Tibial artery (tissue), 4 donors: ENCODE data around the gene SOCS2.

Experiments used
- DNase-seq, 2 donors: peaks; one replicate each; pipeline ENCODE4 v3.0.0-alpha.2; 2019
- H3K27ac ChIP-seq, 2 donors: fragments of 200-600 bp; sonication (generic) in 1 of 2; 1 replicate in 1 of 2; 2 replicates in 1 of 2; pipeline ENCODE4 v1.5.1; 2018 to 2019; ENCODE audit warnings: mild to moderate bottlenecking in 1 of 2
- H3K27me3 ChIP-seq, 2 donors: fragments of 200-600 bp; sonication (generic) in 1 of 2; one replicate each; pipeline versions ENCODE4 v1.5.1 to v1.6.0; 2016 to 2019
- H3K36me3 ChIP-seq, 3 donors: fragments of 200-600 bp; sonication (generic) in 2 of 3; one replicate each; pipeline ENCODE4 v1.5.1; 2016 to 2019; ENCODE audit warnings: mild to moderate bottlenecking in 2 of 3
- H3K4me1 ChIP-seq, 4 donors: fragments of 200-600 bp; sonication (generic) in 2 of 4; 1 replicate in 3 of 4; 2 replicates in 1 of 4; pipeline ENCODE4 v1.5.1; 2016 to 2019
- H3K4me3 ChIP-seq, 2 donors: fragments of 200-600 bp; sonication (generic) in 1 of 2; 1 replicate in 1 of 2; 2 replicates in 1 of 2; pipeline ENCODE4 v1.5.1; 2018 to 2019; ENCODE audit warnings: mild to moderate bottlenecking in 2 of 2
- H3K9me3 ChIP-seq, 3 donors: fragments of 200-600 bp; sonication (generic) in 1 of 3; one replicate each; pipeline ENCODE4 v1.5.1; 2016 to 2019
- intact Hi-C: fragments of 100-400 bp; cut with DNase I; formaldehyde crosslinking; loops from one replicate; pipeline ENCODE4 v1.15.0; 2023; ENCODE audit warnings: low total_unique reads
- TF ChIP-seq, protein P1 (sequence below), 2 experiments: fragments of 200-600 bp in 1 of 2; fragments of 450-650 bp in 1 of 2; IDR thresholded peaks; one replicate each; pipeline ENCODE4 v1.5.1; 2017 to 2019; ENCODE audit warnings: antibody characterized with exemption in 2 of 2, mild to moderate bottlenecking in 1 of 2, moderate library complexity in 1 of 2

Gene SOCS2

DNA sequence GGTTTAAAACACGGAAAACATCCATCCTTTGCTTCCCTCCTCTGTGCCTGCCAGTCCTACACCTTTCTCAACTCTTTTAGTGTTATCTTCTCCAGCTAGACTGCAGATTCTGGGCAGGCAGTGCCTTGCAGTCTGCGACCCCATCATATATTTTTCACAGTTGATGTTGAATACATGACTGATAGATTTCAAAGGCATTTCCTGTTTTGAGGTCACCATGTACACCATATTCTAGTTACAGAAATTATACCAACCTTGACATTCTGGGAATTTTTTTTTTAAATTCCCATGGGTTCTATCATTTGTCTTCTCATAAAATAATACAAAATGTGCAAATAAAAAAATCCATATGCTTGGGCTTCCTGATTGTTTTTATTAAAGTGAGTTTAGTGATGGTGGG is 16.6 kb downstream of the SOCS2 start:
- Histone ChIP-seq H3K4me1 (peaks cover 0 to 11% (median 3%) of the 10 kb centered on the region in 4 donors), H3K36me3 (no peaks in the 10 kb centered on the region), H3K4me3 (no peak overlapping the region), H3K27ac (no peak overlapping the region), H3K9me3 (no peaks in the 10 kb centered on the region), H3K27me3 (peaks cover 0 to 13% of the 10 kb centered on the region in 2 donors)
- TF ChIP-seq, protein P1, sequence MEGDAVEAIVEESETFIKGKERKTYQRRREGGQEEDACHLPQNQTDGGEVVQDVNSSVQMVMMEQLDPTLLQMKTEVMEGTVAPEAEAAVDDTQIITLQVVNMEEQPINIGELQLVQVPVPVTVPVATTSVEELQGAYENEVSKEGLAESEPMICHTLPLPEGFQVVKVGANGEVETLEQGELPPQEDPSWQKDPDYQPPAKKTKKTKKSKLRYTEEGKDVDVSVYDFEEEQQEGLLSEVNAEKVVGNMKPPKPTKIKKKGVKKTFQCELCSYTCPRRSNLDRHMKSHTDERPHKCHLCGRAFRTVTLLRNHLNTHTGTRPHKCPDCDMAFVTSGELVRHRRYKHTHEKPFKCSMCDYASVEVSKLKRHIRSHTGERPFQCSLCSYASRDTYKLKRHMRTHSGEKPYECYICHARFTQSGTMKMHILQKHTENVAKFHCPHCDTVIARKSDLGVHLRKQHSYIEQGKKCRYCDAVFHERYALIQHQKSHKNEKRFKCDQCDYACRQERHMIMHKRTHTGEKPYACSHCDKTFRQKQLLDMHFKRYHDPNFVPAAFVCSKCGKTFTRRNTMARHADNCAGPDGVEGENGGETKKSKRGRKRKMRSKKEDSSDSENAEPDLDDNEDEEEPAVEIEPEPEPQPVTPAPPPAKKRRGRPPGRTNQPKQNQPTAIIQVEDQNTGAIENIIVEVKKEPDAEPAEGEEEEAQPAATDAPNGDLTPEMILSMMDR (IDR thresholded peaks at IDR 0.05), result no peak
- DNase-seq, result no peak
- intact Hi-C loops, result no loop called here

- TF ChIP-seq, protein P1 (IDR thresholded peaks at IDR 0.05), result no peak
- intact Hi-C loops, result no loop called here
- peak; percentile 83 to 89 for DNase-seq
- H3K4me1 ChIP-seq, result peaks cover 0 to 11% (median 3%) of the 10 kb centered on the region in 4 donors
- peaks cover 0 to 15% of the 10 kb centered on the region in 2 donors for H3K27me3 ChIP-seq
- H3K27ac ChIP-seq, result peak overlapping the region; percentile 42 to 55
- no peaks in the 10 kb centered on the region for H3K36me3 ChIP-seq
- H3K9me3 ChIP-seq, result no peaks in the 10 kb centered on the region
- H3K4me3 ChIP-seq, result peak overlapping the region; percentile 53 to 56
Measured at GRCh38 chr12:93591137-93591868, 18.8 kb downstream of the SOCS2 start.

DNA sequence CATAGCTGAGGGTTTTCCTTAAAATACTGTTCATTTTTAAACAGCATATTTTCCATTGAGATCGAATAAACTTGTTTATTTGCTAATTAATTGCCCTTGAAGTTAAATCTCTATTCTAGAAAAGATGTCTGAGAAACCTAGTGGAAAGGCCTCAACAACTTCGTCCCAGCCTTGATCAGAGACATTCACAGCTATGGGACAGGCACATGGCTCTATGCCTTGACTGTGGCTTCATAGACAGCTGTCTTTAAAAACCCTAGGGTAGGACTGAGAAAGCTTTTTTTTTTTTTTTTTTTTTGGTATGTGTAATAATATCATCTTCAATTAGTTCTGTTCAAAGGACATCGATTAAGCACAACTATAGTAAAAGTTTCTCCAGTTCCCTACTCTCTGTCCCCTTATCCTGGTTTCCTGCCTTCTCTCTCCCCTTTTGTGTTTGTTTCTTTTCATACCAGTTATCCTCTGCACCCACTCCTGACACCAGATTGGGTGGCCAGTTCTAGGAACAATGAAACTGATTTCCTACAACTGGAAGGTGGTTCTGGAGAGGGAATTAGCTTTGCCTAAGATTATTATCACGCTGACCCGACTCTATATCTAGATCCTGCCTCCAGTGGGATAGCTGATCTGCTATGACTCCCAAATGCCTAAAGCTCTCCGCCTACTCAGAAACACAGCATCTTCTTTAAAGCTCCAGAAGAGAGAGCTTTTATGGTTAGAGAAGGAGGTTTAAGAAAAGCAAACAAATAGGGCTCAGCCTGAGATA is 20.3 kb downstream of the SOCS2 start:
- Histone ChIP-seq H3K27me3 (peaks cover 0 to 13% of the 10 kb centered on the region in 2 donors), H3K9me3 (no peaks in the 10 kb centered on the region), H3K4me3 (no peak overlapping the region), H3K36me3 (no peaks in the 10 kb centered on the region), H3K4me1 (peaks cover 0 to 11% (median 3%) of the 10 kb centered on the region in 4 donors), H3K27ac (peak overlapping the region in 1 of 2 donors; percentile 55)
- TF ChIP-seq, protein P1 (IDR thresholded peaks at IDR 0.05), result no peak
- no peak for DNase-seq
- intact Hi-C loops, result no loop called here

DNA sequence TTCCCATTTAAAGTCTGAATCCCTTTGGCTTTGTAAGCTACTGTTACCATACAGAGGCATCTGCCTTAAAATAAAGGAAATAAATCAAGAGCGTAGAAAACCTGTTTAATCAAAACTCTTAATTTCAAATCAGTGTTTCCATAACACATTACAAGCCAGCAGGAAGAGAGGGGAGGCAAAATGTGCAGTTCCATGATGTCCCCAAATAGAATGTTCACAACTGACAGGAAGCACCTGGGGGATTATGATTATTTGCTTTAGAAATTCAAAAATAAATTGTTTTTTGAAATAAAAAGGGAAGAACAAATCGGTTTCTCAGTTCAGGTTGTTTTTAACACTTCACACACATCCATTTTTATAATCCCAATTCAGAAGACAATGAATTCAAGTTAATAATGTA is 21.4 kb downstream of the SOCS2 start:
- H3K4me3 ChIP-seq, result no peak overlapping the region
- intact Hi-C loops, result no loop called here
- H3K4me1 ChIP-seq, result peaks cover 0 to 11% (median 3%) of the 10 kb centered on the region in 4 donors
- H3K27me3 ChIP-seq, result peaks cover 0 to 12% of the 10 kb centered on the region in 2 donors
- no peaks in the 10 kb centered on the region for H3K36me3 ChIP-seq
- DNase-seq, result no peak
- H3K27ac ChIP-seq, result peak overlapping the region in 1 of 2 donors; percentile 16
- H3K9me3 ChIP-seq, result no peaks in the 10 kb centered on the region
- TF ChIP-seq, protein P1 (IDR thresholded peaks at IDR 0.05), result no peak

GRCh38 chr12:93594766-93595311 is 22.4 kb downstream of the SOCS2 start:
- Histone ChIP-seq H3K27me3 (peaks cover 0 to 12% of the 10 kb centered on the region in 2 donors), H3K36me3 (no peaks in the 10 kb centered on the region), H3K9me3 (no peaks in the 10 kb centered on the region), H3K4me1 (peaks cover 0 to 11% (median 3%) of the 10 kb centered on the region in 4 donors), H3K27ac (peak overlapping the region in 1 of 2 donors; percentile 16), H3K4me3 (no peak overlapping the region)
- intact Hi-C loops, result no loop called here
- TF ChIP-seq, protein P1 (IDR thresholded peaks at IDR 0.05), result no peak
- no peak for DNase-seq
